Activated CD4-positive, CD25-positive, alpha-beta regulatory T cell (primary cell): ENCODE data around the gene OR2B2.

Source experiments
- DNase-seq, 4 experiments: peaks; one replicate each; lab custom pipeline; 2025; lab: John Stamatoyannopoulos, UW

The OR2B2 gene

DNA sequence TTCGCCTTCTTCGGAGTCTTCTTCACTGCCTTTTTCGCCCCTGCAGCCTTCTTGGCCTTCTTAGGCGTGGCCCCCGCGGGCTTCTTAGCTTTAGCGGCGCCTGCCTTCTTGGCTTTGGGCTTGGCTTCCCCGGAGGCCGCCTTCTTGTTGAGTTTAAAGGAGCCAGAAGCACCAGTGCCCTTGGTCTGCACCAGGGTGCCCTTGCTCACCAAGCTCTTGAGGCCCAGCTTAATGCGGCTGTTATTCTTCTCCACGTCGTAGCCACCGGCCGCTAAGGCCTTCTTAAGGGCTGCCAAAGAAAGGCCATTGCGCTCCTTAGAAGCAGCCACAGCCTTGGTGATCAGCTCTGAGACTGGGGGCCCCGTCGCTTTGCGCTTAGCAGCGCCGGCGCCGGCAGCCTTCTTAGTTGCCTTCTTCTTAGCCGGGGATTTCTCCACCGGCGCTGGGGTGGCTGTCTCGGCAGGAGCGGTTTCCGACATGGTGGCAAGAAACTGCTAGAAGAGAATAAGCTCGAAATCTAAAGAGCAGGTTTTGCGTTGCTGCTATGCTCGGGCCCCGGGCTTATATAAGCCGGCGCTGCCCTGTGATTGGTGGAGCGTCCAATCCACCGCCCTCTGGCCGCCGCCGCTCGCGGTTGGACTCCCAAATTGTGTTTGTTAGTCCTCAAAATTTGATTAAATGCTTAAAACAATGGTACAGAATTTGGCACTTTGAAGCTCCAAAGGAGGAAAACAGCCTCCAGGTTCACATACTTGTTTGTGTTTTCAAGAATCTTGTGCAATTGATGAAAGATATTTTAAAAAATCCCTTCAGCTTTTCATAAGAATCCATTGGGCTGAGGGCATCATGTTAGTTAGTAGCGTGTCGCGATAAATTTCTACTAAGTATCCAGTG, 44.9 kb downstream of the OR2B2 start:
- DNase-seq = peak; percentile 16 to 33 (median 22)

DNA sequence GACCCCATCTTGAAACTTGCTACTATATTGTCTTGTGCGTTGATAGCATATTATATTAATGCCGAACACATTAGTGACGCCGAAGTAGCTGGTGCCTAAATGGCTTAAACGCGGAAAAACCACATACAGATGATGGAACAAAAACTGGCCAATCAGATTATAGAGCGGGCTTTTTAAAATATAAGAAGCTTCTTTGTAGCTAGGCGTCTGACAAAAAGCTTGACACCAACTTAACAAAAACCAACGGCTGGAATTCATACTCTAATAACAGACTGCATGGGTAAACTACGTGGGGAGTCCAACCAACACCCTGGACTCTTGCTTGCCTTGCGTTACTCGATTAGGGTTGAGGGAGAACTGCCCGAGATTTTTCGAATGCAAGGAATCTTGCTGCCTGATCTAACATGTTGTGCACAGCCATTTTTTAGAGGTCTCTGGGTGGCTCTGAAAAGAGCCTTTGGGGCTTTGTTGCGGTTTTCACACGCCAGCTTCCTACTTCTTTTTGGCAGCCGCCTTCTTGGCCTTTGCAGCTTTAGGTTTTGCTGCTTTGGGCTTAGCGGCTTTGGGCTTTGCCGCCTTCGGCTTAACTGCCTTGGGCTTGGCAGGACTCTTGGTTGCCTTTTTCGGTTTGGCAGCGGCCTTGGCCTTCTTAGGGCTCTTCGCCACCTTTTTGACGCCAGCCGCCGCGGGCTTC, 45.7 kb downstream of the OR2B2 start:
- DNase-seq = peak in 1 of 4 experiments; percentile 3

GRCh38 chr6:27865850-27866356, 46.3 kb downstream of the OR2B2 start:
- no peak for DNase-seq

- DNase-seq = peak in 3 of 4 experiments; percentile 33 to 55 (median 47)
These were observed 47.0 kb downstream of the OR2B2 start for GRCh38 chr6:27864906-27865849.

- no peak for DNase-seq
These were observed 48.0 kb downstream of the OR2B2 start for GRCh38 chr6:27863962-27864905.

DNA sequence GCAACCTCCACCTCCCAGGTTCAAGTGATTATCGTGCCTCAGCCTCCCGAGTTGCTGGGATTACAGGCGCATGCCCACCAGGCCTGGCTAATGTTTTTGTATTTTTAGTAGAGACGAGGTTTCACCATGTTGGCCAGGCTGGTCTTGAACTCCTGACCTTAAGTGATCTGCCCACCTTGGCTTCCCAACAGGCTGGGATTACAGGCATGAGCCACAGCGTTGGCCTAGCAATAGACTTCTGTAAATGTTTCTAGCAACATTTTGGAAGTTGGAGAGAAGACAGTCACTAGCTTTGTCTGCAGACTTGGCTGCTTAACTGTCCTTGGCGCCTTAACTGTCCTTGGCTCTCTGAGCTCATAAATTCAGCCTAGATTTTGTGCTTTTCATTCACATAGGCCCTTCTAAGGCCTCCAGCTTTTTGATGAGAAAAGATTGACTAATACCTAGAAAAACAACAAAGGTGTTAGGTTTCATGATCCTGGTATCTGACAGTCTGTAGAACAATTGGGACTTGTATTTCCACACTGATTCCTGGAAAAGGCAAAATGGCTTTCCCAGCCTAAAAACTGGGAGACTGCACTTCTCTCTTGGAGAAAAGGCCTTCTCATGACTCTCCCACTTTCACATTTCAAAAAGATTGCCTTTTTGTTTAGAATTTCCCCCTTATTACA, 49.7 kb downstream of the OR2B2 start:
- no peak for DNase-seq

GRCh38 chr6:27861861-27862260, 50.3 kb downstream of the OR2B2 start:
- DNase-seq = no peak

DNA sequence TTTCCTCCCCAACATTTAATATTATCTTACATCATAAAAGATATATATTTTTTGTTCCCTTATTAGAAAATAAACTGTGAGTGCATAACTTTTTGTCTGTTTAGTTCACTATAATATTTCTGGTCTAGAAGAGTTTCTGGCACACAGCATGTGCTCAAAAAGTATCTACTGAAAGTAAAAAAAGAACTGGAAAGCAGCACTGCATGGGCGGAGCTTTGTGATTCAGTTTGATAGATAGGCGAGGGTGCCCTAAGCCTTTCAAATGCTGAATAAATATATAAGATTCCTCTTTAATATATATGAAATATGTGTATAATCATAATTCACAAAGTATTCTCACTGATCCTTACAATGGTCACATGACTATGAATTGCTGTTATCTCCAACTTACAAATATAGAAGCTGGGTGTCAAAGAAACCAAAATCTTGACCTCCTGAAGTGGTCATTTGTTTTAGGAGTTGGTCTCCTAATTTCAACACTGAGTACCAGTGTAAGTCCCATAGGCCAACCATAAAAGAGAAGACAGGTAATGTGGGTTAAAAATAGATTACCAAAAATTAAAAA, 50.8 kb downstream of the OR2B2 start:
- DNase-seq = no peak
